PC-3 (cell line): Measurements from ENCODE around the gene FAM219B. TPM values are rescaled to one million over a fixed set of nuclear protein-coding genes. Genes with fewer than 3 reads are reported as not detected.
A peak's percentile ranks its signal among the peaks of the same experiment; 100 is the strongest.

ENCODE experiments used
- ATAC-seq: fragments of 200-7000 bp; cut with Tn5 transposase; 2 replicates; pipeline ENCODE4 v1.9.1; 2020; ENCODE audit warnings: mild to moderate bottlenecking, moderate library complexity
- BruUV-seq: library from RNA; stranded (reverse); fragments of 400-500 nt; replicated peaks from 2 replicates; lab custom pipeline; 2021; lab: Mats Ljungman, UMichigan
- CTCF ChIA-PET: fragments of 300-600 bp; sonication (Branson Sonifier 250); formaldehyde crosslinking; loops from one replicate; lab custom pipeline; 2022; ENCODE audit warnings: antibody characterized with exemption; lab: Charles Lee
- POLR2A ChIA-PET: fragments of 300-600 bp; sonication (Branson Sonifier 250); formaldehyde crosslinking; loops from one replicate; lab custom pipeline; 2022; ENCODE audit warnings: antibody characterized with exemption; ENCODE audit not compliant: unreplicated experiment; lab: Charles Lee
- DNase-seq: peaks from one replicate; pipeline ENCODE4 v3.0.0-alpha.2; 2015
- H2AFZ ChIP-seq: fragments of 300-600 bp; sonication (generic); 2 replicates; pipeline ENCODE4 v1.6.0; 2016; ENCODE audit warnings: antibody characterized with exemption, low read length
- H3F3A ChIP-seq: fragments of 300-600 bp; sonication (generic); one replicate; pipeline ENCODE4 v1.6.0; 2017; ENCODE audit warnings: antibody characterized with exemption, low read length, control low read depth, mild to moderate bottlenecking; ENCODE audit not compliant: unreplicated experiment
- H3K27ac ChIP-seq: fragments of 300-600 bp; sonication (generic); 2 replicates; pipeline ENCODE4 v1.5.1; 2016; ENCODE audit warnings: mild to moderate bottlenecking, low read length
- H3K27me3 ChIP-seq: fragments of 300-600 bp; sonication (generic); 2 replicates; pipeline ENCODE4 v1.6.1; 2016; ENCODE audit warnings: low read length, mixed read lengths
- H3K36me3 ChIP-seq: fragments of 300-600 bp; sonication (generic); 2 replicates; pipeline ENCODE4 v1.6.1; 2016; ENCODE audit warnings: low read depth, mixed run types, low read length, mixed read lengths
- H3K4me1 ChIP-seq: fragments of 300-600 bp; sonication (generic); 2 replicates; pipeline ENCODE4 v1.5.1; 2016; ENCODE audit warnings: low read length; ENCODE audit not compliant: insufficient read depth
- H3K4me2 ChIP-seq: fragments of 300-600 bp; sonication (generic); 2 replicates; pipeline ENCODE4 v1.6.0; 2016; ENCODE audit warnings: low read length
- H3K4me3 ChIP-seq: fragments of 300-600 bp; sonication (generic); 2 replicates; pipeline ENCODE4 v1.5.1; 2016; ENCODE audit warnings: mild to moderate bottlenecking, low read length, mixed read lengths
- H3K79me2 ChIP-seq: fragments of 300-600 bp; sonication (generic); 2 replicates; pipeline ENCODE4 v1.6.1; 2017; ENCODE audit warnings: low read length, mixed read lengths
- H3K9ac ChIP-seq: fragments of 300-600 bp; sonication (generic); 2 replicates; pipeline ENCODE4 v1.6.0; 2016; ENCODE audit warnings: mild to moderate bottlenecking, low read length
- H3K9me2 ChIP-seq: fragments of 300-600 bp; sonication (generic); replicated peaks from 2 replicates; pipeline ENCODE4 v1.6.1; 2016; ENCODE audit warnings: mixed run types, low read length, mixed read lengths
- H3K9me3 ChIP-seq: fragments of 300-600 bp; sonication (generic); 2 replicates; pipeline ENCODE4 v1.6.1; 2016; ENCODE audit warnings: low read length, mixed read lengths
- H4K20me1 ChIP-seq: fragments of 300-600 bp; sonication (generic); 2 replicates; pipeline ENCODE4 v1.6.1; 2016; ENCODE audit warnings: low read length, mixed read lengths
- EZH2 ChIP-seq: fragments of 300-600 bp; sonication (generic); IDR thresholded peaks from one replicate; pipeline ENCODE4 v1.6.1; 2017; ENCODE audit warnings: antibody characterized with exemption, mild to moderate bottlenecking, low read length; ENCODE audit not compliant: unreplicated experiment
- EZH2phosphoT487 ChIP-seq: fragments of 300-600 bp; sonication (generic); IDR thresholded peaks from 2 replicates; pipeline ENCODE4 v1.6.1; 2018; ENCODE audit warnings: mild to moderate bottlenecking, antibody characterized with exemption, low read length, borderline replicate concordance
- intact Hi-C: fragments of 100-400 bp; cut with micrococcal nuclease; formaldehyde crosslinking; loops from 2 replicates; pipeline ENCODE4 v1.9.0; 2023
- total RNA-seq: library from RNA; depleted of rRNA; stranded (reverse); fragments of >200 nt; gene quantifications from 2 replicates; pipeline ENCODE4 v1.2.3, GENCODE V29; 2014
- TF ChIP-seq, protein P1 (sequence below): fragments of 300-600 bp; sonication (generic); conservative IDR thresholded peaks from 2 replicates; pipeline ENCODE4 v1.5.1; 2017; ENCODE audit warnings: antibody characterized with exemption, low read depth, mild to moderate bottlenecking, low read length

FAM219B gene
- total RNA-seq, 1 experiment from 2014 or later: 23.8 TPM

DNA sequence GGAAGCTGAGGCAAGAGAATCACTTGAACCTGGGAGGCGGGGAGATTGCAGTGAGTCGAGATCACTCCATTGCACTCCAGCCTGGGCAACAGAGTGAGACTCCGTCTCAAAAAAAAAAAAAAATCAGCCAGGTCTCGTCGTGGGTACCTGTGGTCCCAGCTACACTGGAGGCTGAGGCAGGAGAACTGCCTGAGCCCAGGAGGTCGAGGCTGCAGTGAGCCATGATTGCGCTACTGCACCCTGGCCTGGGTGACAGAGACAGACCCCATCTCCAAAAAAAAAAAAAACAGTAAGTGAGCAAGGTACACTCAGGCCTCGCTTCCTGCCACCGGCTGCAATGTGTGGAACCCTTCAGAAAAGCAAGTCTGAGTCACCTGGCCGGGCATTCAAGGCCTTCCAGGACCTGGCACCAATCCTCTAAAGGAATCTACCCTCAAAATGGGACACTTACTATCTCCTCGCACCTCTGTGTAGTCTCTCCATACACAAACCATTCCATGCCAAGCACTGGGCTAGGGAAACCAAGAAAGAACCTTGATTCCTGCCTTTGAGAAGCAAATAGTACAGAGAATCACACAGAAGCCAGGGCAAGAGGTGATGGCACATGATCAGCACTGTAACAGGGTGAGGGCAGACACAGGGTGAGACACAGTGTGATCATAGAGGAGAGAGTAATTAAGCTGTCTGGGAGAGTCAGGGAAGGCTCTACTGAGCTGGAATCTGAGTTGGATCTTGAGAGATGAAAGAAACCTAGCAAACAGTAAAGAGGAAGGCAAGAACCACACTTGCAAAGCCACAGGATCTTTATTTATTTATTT is 43.2 kb downstream of the FAM219B start:
- TF ChIP-seq EZH2: no peak
- TF ChIP-seq, protein P1, sequence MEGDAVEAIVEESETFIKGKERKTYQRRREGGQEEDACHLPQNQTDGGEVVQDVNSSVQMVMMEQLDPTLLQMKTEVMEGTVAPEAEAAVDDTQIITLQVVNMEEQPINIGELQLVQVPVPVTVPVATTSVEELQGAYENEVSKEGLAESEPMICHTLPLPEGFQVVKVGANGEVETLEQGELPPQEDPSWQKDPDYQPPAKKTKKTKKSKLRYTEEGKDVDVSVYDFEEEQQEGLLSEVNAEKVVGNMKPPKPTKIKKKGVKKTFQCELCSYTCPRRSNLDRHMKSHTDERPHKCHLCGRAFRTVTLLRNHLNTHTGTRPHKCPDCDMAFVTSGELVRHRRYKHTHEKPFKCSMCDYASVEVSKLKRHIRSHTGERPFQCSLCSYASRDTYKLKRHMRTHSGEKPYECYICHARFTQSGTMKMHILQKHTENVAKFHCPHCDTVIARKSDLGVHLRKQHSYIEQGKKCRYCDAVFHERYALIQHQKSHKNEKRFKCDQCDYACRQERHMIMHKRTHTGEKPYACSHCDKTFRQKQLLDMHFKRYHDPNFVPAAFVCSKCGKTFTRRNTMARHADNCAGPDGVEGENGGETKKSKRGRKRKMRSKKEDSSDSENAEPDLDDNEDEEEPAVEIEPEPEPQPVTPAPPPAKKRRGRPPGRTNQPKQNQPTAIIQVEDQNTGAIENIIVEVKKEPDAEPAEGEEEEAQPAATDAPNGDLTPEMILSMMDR: no peak
- Histone ChIP-seq H3F3A (no peaks in the 10 kb centered on the region), H3K4me1 (peaks cover 35% of the 10 kb centered on the region), H3K27me3 (no peaks in the 10 kb centered on the region), H3K9ac (no peak overlapping the region), H3K4me3 (no peak overlapping the region), H3K9me2 (no peaks in the 10 kb centered on the region), H3K27ac (peak overlapping the region; percentile 70), H2AFZ (no peak overlapping the region), H4K20me1 (no peaks in the 10 kb centered on the region), H3K9me3 (no peaks in the 10 kb centered on the region), H3K36me3 (0 out of 2 replicates have a peak, but pooled peaks cover 3% of the 10 kb centered on the region), H3K79me2 (peaks cover 59% of the 10 kb centered on the region), H3K4me2 (peak overlapping the region; percentile 51)
- no TSS peak for BruUV-seq
- intact Hi-C loops: no loop called here
- CTCF ChIA-PET: interaction anchor here (0.5 kb wide), 1 partner anchor 38 kb away, joined by 3 read pairs; no protein-coding TSS in a partner anchor
- DNase-seq (peak; percentile 63), ATAC-seq (peak; percentile 76)
- POLR2A ChIA-PET: no interaction called here

DNA sequence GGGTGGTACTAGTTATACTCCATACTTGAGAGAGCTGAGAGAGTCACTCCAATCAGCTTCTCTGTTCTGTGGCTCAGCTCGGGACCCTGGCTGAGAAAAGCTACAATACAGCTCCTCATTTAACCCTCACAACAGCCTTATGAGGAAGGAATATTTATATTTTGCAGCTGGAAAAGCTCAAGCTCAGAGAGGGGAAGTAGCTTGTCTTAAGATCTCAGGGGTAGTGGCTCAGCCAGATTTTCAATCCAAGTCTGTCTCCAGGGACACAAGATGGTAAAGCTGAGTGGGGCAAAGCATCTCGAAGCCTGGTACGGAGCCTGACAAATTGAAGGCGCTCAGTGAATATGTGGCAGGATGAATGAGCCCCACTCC is 48.3 kb downstream of the FAM219B start:
- H3K79me2 ChIP-seq: peaks cover 27% of the 10 kb centered on the region
- peaks cover 16% of the 10 kb centered on the region for H3K4me1 ChIP-seq
- no peak overlapping the region for H2AFZ ChIP-seq
- no peak overlapping the region for H3K9ac ChIP-seq
- no peaks in the 10 kb centered on the region for H3K27me3 ChIP-seq
- ATAC-seq: no peak
- no peak overlapping the region for H3K4me3 ChIP-seq
- no peaks in the 10 kb centered on the region for H3K36me3 ChIP-seq
- BruUV-seq: no TSS peak
- no peak for DNase-seq
- H3K27ac ChIP-seq: no peak overlapping the region
- H3K4me2 ChIP-seq: no peak overlapping the region
- POLR2A ChIA-PET: no interaction called here
- H3K9me2 ChIP-seq: no peaks in the 10 kb centered on the region
- TF ChIP-seq, protein P1: no peak
- TF ChIP-seq EZH2: no peak
- no peak for TF ChIP-seq EZH2phosphoT487
- H3K9me3 ChIP-seq: no peaks in the 10 kb centered on the region
- H4K20me1 ChIP-seq: no peaks in the 10 kb centered on the region
- no peaks in the 10 kb centered on the region for H3F3A ChIP-seq
- intact Hi-C loops: no loop called here
- CTCF ChIA-PET: no interaction called here

DNA sequence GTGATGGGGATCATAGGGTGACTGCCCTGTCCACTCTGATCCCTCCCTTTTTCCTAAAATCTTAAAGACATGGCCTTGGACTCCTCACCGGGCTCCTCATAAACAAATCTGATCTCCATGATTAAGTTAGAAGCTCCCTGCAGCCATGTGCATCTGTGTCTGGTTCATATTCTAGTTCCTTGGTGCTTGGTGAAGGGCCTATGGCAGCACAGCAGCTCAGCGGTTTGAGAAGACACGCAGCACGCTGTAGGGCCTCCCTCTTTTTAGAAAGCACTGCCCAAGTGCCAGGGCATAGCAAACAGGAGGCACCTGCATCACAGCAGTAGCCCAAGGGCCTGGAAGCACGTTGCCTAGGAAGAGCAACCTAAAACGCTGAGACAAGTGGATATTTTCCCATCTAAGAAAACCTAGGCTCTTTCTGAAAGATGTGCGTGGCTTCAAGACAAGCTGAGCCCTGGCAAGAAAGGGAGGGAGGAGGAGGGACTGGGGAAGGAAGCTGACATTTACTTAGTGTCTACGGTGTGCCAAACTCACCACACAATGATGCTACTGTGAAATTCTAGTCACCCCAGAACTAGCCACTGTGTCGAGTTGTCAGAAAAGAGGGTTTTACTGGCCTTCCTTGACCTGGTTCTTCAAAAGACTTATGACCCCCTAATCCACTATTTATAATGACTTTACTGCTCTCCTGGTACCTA is 48.8 kb downstream of the FAM219B start:
- no peak overlapping the region for H3K9ac ChIP-seq
- CTCF ChIA-PET: no interaction called here
- POLR2A ChIA-PET: no interaction called here
- no TSS peak for BruUV-seq
- H3K27ac ChIP-seq: no peak overlapping the region
- intact Hi-C loops: no loop called here
- no peaks in the 10 kb centered on the region for H3F3A ChIP-seq
- H3K4me3 ChIP-seq: no peak overlapping the region
- no peaks in the 10 kb centered on the region for H3K36me3 ChIP-seq
- no peaks in the 10 kb centered on the region for H3K9me3 ChIP-seq
- H3K4me1 ChIP-seq: peaks cover 11% of the 10 kb centered on the region
- no peak overlapping the region for H3K4me2 ChIP-seq
- H3K9me2 ChIP-seq: no peaks in the 10 kb centered on the region
- no peaks in the 10 kb centered on the region for H4K20me1 ChIP-seq
- H2AFZ ChIP-seq: no peak overlapping the region
- ATAC-seq: no peak
- no peaks in the 10 kb centered on the region for H3K27me3 ChIP-seq
- H3K79me2 ChIP-seq: peaks cover 25% of the 10 kb centered on the region
- DNase-seq: no peak
- TF ChIP-seq EZH2phosphoT487 (no peak), EZH2 (no peak)
- TF ChIP-seq, protein P1: no peak
